Panc1 (cell line): Measurements from ENCODE around the gene PDZD2.

ENCODE experiments used
- CTCF ChIP-seq: fragments of 450-650 bp; IDR thresholded peaks from 2 replicates; pipeline ENCODE4 v1.5.1; 2017; ENCODE audit warnings: mild to moderate bottlenecking
- POLR2AphosphoS5 ChIP-seq: IDR thresholded peaks from 2 replicates; pipeline ENCODE4 v1.6.1; 2012; ENCODE audit warnings: mild to moderate bottlenecking, low read depth, low read length, moderate library complexity
- SIN3A ChIP-seq: IDR thresholded peaks from 2 replicates; pipeline ENCODE4 v1.6.1; 2012; ENCODE audit warnings: low read depth, mild to moderate bottlenecking, low read length, moderate library complexity, borderline replicate concordance; ENCODE audit not compliant: insufficient read depth

DNA sequence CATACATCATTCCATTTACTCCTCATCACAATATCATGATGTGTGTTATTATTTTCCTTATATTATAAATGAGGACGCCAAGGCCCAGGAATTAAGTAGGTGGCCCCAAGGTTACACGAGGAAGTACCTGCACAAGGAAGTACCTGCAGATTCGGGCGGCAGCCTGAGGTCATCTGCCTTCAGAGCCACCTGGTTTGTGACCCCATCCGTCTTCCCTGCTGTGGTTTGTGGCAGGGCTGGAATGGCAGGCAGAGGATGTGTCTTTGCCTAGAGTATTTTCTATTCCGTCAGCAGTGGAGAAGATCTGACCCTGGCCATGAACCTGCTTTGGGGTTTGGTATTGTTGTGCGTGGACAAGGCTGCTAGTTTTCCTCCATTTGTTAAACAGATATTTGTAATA, 59.7 kb downstream of the PDZD2 start:
- TF ChIP-seq POLR2AphosphoS5, result no peak
- TF ChIP-seq CTCF, result no peak
- TF ChIP-seq SIN3A, result no peak
